OCI-LY7 (cell line): Measurements from ENCODE around the gene TMEM41A. TPM values are rescaled to one million over a fixed set of nuclear protein-coding genes. Genes with fewer than 3 reads are reported as not detected.

ENCODE experiments used
- total RNA-seq, 2 experiments: library from RNA; depleted of rRNA in 1 of 2; stranded (reverse); fragments of >200 nt in 1 of 2; shearing (Covaris generic) in 1 of 2; gene quantifications; 2 replicates each; pipeline ENCODE4 v1.2.3, GENCODE V29; 2014 to 2022

TMEM41A gene
- total RNA-seq, 2 experiments from 2014 or later, result 7.0 to 11.0 TPM

Other genes starting within 250 kb of the TMEM41A start
- gene EHHADH, start 245.0 kb downstream of the TMEM41A start, total RNA-seq (2014; rRNA removed; shearing (Covaris generic)), result 0.15 TPM in 1 of 2 replicates, not detected in the other
- 1.1 and 1.3 TPM in 2 replicates for gene EHHADH, start 245.0 kb downstream of the TMEM41A start, total RNA-seq (2022)
- gene MAP3K13, start 135.9 kb downstream of the TMEM41A start, total RNA-seq (2014; rRNA removed; shearing (Covaris generic)), result 7.6 and 10.5 TPM in 2 replicates
- gene MAP3K13, start 135.9 kb downstream of the TMEM41A start, total RNA-seq (2022), result 15.0 and 16.7 TPM in 2 replicates
- gene LIPH, start 53.6 kb upstream of the TMEM41A start, total RNA-seq (2014; rRNA removed; shearing (Covaris generic)), result not detected in 2 replicates
- not detected in 2 replicates for gene LIPH, start 53.6 kb upstream of the TMEM41A start, total RNA-seq (2022)
- gene SENP2, start 87.3 kb upstream of the TMEM41A start, total RNA-seq (2014; rRNA removed; shearing (Covaris generic)), result 39.8 and 62.0 TPM in 2 replicates
- gene SENP2, start 87.3 kb upstream of the TMEM41A start, total RNA-seq (2022), result 64.5 and 70.0 TPM in 2 replicates